Upper lobe of left lung (tissue), 4 donors: ENCODE data around the gene FOXD1.

Experiments
- CTCF ChIP-seq, 6 experiments: fragments of 450-650 bp in 4 of 6; fragments of 200-600 bp in 2 of 6; sonication (generic) in 2 of 6; IDR thresholded peaks; one replicate each; pipeline ENCODE4 v1.5.1; 2016 to 2019; ENCODE audit warnings: antibody characterized with exemption in 6 of 6
- POLR2A ChIP-seq, 4 donors: fragments of 450-650 bp; IDR thresholded peaks; one replicate each; pipeline ENCODE4 v1.5.1; 2016 to 2017; ENCODE audit warnings: antibody characterized with exemption in 4 of 4, mild to moderate bottlenecking in 2 of 4
- POLR2AphosphoS5 ChIP-seq, 2 donors: sonication (generic); formaldehyde crosslinking; IDR thresholded peaks; one replicate each; pipeline ENCODE4 v1.5.1; 2017; ENCODE audit warnings: antibody characterized with exemption in 2 of 2

GRCh38 chr5:73444499-73445438, 3.8 kb downstream of the FOXD1 start:
- TF ChIP-seq POLR2AphosphoS5 (IDR thresholded peaks at IDR 0.05) (no peak), CTCF (IDR thresholded peaks at IDR 0.05) (no peak), POLR2A (IDR thresholded peaks at IDR 0.05) (no peak)
